Measurements from ENCODE around the gene GOLGA3.

- TF ChIP-seq CTCF (IDR thresholded peaks at IDR 0.05; ENCODE audit: low read depth, low read length), result no peak
- TF ChIP-seq, protein P1, sequence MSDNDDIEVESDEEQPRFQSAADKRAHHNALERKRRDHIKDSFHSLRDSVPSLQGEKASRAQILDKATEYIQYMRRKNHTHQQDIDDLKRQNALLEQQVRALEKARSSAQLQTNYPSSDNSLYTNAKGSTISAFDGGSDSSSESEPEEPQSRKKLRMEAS (IDR thresholded peaks at IDR 0.05; ENCODE audit: low read depth, low read length), result no peak
- no peak for TF ChIP-seq MYC (IDR thresholded peaks at IDR 0.05; ENCODE audit: low read depth, low read length)
Measured at GRCh38 chr12:132724506-132725241, 104.0 kb downstream of the GOLGA3 start.

Data from NB4 (cell line).